ENCODE measurements around the gene MCEMP1.

Gene MCEMP1, protein sequence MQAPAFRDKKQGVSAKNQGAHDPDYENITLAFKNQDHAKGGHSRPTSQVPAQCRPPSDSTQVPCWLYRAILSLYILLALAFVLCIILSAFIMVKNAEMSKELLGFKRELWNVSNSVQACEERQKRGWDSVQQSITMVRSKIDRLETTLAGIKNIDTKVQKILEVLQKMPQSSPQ

DNA sequence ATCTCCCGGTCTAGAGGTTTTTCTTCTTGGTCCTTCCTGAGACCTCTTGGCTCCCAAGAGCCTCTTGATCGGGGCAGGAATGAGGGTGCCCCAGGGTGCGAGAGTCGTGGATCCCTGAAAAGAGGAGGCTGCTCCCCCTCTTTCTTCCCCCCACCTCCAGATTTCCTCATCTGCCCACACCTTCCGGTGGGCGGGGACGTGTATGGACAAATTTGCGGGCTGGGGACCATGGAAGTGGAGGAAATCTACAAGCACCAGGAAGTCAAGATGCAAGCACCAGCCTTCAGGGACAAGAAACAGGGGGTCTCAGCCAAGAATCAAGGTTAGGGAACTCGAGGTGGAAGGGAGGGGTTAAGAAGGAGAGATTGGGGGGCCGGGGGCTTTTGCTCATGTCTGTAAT is at the start of gene MCEMP1:
Gene MCEMP1, plus strand, starts transcription at position 237 of the 400 bp plus-strand sequence. Its CDS starts 31 bp downstream, at position 268.
- no peak for DNase-seq

GRCh38 chr19:7627166-7627565 is 49.7 kb upstream of the MCEMP1 start:
- DNase-seq: no peak

DNA sequence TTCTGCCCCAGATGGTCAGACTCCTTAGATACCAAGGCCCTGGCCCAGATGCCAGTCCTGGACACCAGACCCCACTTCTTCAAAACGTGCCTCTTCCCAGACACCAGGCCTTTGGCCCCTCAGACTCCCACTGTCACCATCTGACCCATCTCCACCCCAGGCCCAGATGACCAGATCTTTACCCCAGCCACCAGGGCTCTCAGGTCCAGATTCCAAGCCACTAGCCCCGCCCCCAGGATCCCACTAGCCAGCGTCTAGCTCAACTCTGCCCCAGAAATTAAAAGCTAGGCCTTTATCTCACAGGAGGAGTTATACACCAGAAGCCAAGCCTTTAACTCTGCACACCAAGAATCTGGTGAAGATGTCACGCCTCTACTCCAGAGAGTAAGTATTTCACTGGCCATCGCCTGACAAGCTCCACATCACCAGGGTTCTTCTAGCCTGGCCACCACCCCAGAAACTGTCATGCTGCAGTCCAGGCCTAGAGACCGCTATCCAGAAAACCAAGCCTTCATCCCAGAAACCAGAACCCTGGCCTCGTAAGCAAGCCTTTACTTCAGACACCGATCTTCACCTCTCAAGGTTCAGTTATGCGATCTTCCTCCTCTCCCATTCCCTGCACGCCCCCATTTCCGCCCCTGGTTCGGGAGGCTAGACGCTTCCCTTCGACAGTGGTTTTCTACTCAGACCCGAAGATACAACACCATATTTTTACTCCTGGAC is 48.1 kb upstream of the MCEMP1 start:
- DNase-seq: no peak

- DNase-seq: peak; percentile 98
Measured at GRCh38 chr19:7629347-7630054, 47.4 kb upstream of the MCEMP1 start, which contains the start of the genes PET100 and XAB2. PET100 (plus strand) TSS chr19:7629793; CDS start chr19:7629834, 41 bp downstream. XAB2 (minus strand) TSS chr19:7629545; CDS start chr19:7629527, 18 bp downstream.

DNA sequence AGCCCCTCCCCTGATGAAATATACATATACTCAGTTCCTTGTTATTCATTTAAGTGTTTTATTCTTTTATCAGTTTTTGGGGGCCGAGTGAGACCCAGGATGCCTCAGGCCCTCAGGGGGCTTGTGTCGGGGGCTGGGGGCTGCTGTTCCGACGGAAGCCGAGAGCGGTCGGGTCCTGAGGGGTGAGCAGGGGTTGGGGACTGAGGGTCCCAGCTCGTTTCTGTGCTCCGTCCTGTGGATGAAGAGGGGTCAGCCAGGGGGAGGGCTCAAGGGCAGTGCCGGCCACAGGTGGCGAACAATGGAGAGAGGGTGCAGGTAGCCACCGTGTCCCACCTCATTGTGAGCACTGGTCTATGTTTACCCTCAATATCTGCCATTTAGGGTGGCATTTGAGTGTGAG is 45.3 kb upstream of the MCEMP1 start:
- DNase-seq: no peak

GRCh38 chr19:7632340-7633203 is 44.3 kb upstream of the MCEMP1 start:
- DNase-seq: no peak

DNA sequence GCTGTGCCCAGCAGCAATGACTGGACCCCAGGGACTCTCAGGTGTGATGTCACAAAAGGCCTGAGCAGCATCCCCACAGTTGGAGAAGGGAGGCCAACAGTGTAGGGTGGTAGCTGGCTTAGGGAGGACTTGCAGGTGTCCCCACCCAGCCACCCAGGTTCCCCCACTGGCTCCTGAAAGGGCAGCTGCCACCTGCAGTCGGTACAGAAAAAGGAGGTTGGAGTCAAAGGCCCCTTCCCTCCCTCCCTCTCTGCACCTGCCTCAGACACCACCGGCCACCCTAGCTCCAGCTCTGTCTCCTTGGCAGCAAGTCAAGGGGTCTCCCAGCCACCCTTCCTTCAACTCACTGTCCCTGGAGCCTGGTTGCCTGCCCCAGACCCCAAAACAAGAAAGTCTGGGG is 43.2 kb upstream of the MCEMP1 start, which contains the start of gene PCP2:
Gene PCP2, minus strand, starts transcription at position 22 of the 400 bp plus-strand sequence. CDS start 262 bp downstream, outside the sequence.
- DNase-seq: no peak

GRCh38 chr19:7635670-7636069 is 41.2 kb upstream of the MCEMP1 start:
- no peak for DNase-seq

GRCh38 chr19:7636317-7636690 is 40.6 kb upstream of the MCEMP1 start:
- no peak for DNase-seq

DNA sequence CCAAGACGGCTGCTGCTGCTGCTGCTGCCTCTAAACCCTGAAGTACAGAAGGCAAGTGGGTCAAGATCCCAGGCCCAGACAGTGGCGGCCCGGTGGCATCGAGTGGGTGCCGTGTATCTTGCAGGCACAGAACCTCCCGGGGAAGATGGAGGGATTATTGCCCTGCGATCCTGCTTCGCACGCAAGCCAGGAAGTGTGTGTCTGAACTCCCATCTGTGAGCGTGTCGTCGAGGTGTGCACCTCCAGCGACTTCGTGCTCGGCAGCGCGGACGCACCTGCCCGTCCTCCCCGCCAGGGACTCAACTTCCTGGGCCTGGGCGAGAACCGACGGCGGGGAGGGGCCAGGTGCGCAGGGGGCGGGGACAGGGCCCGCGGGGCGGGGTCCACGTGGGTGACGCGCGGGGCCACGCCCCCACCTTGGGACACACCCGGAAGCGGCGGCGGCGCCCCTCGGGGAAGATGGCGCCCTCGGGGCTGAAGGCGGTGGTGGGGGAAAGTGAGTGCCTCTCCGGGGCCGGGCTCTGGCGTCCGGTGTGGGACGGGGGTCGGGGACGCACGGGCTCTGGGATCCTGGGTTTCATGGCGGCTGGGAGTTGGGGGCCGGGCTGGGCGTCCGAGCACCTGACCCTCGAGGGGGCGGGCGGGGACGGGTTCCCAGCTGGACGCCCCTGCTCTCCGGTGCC is 40.1 kb upstream of the MCEMP1 start, which contains the start of gene STXBP2:
Gene STXBP2, plus strand, starts transcription at position 420 of the 683 bp plus-strand sequence. Its CDS starts 40 bp downstream, at position 460.
- DNase-seq: peak; percentile 76

- DNase-seq: no peak
Measured at GRCh38 chr19:7637374-7638256, 39.3 kb upstream of the MCEMP1 start.

DNA sequence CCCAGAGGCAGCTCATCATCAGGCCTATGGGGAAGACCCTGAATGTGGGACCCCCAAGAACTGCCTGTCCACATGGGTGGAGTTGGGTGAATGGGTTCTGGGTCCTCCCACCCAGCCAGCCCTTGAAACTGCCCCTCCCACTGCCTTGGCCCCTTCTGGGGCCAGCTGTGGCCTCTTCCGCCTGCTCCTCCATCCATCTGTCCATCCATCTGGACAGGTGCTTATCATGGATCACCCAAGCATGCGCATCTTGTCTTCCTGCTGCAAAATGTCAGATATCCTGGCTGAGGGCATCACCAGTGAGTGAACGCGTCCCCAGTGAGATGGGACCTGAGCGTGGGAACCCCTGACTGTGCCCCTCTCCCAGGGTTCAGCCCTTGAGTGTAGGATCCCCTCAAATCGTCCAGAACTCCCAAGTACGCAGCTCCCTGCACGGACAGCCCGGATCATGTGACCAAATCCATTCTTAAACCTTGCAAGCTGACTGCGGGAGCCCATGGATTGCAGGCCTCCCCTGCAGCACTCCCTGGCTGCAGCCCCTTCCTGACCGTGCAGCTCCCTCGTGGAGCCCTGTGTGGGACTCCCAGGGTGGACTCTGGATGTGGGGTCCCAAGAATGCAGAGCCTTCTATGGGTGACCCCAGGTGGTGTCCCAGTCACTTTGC is 38.0 kb upstream of the MCEMP1 start:
- DNase-seq: no peak

GRCh38 chr19:7639863-7640348 is 37.0 kb upstream of the MCEMP1 start:
- DNase-seq: no peak

DNA sequence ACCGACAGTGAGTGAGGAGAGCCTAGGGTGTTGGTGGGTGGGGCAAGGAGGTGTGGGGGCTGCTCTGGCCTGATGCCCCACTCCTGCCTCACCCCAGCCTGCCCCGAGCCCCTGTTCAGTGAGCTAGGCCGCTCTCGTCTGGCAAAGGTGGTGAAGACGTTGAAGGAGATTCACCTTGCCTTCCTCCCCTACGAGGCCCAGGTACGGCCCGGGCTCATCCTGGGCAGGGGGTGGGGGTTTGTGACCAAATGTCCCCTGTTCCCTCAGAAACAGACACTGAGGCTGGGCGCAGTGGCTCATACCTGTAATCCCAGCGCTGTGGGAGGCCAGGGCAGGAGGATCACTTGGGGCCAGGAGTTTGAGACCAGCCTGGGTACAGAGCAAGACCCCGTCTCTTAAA is 36.1 kb upstream of the MCEMP1 start:
- DNase-seq: no peak

- DNase-seq: no peak
Measured at GRCh38 chr19:7641290-7642276, 35.3 kb upstream of the MCEMP1 start.

GRCh38 chr19:7642295-7643030 is 34.4 kb upstream of the MCEMP1 start:
- DNase-seq: no peak

DNA sequence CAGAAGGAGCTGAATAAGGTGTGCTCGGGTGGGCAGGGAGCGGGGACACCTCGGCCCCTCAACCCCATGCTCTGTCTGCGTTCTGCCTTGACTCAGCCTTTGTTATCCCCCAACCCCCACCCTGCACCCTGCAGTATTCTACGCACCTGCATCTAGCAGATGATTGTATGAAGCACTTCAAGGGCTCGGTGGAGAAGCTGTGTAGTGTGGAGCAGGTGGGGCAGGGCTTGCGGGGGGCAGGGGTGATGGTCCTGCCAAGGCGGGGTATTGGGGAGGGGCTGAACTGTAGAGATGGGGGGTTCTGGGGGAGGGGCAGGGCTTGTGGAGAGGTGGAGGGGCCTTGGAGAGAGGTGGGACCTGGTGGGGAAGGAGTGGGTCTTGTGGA is 33.9 kb upstream of the MCEMP1 start:
- DNase-seq: no peak
